SK-N-SH (cell line): ENCODE measurements around the gene CYTH3.

Experiments used
- CHD2 ChIP-seq: fragments of 150-350 bp; IDR thresholded peaks from 2 replicates; pipeline ENCODE4 v1.6.1; 2018; ENCODE audit warnings: low read length; ENCODE audit not compliant: partially characterized antibody
- CTCF ChIP-seq: fragments of 200-600 bp; sonication (generic); IDR thresholded peaks from 2 replicates; pipeline ENCODE4 v1.6.1; 2017; ENCODE audit warnings: antibody characterized with exemption, mild to moderate bottlenecking, moderate library complexity
- ELF1 ChIP-seq: IDR thresholded peaks from 2 replicates; pipeline ENCODE4 v1.4.0; 2012
- EP300 ChIP-seq, 2 experiments: IDR thresholded peaks; 2 replicates each; pipeline versions ENCODE4 v1.4.0 to v1.6.1; 2012; ENCODE audit warnings: borderline replicate concordance in 1 of 2, low read depth in 1 of 2, low read length in 1 of 2
- FOXM1 ChIP-seq: IDR thresholded peaks from 2 replicates; pipeline ENCODE4 v1.4.0; 2012; ENCODE audit warnings: low read depth, mild to moderate bottlenecking
- GABPA ChIP-seq: IDR thresholded peaks from 2 replicates; pipeline ENCODE4 v1.4.0; 2012; ENCODE audit warnings: low read depth, mild to moderate bottlenecking
- RAD21 ChIP-seq: IDR thresholded peaks from 2 replicates; pipeline ENCODE4 v1.6.1; 2012; ENCODE audit warnings: mild to moderate bottlenecking, low read length
- REST ChIP-seq: IDR thresholded peaks from 2 replicates; pipeline ENCODE4 v1.6.1; 2012; ENCODE audit warnings: mild to moderate bottlenecking, low read depth, low read length, moderate library complexity
- RFX5 ChIP-seq: IDR thresholded peaks from 2 replicates; pipeline ENCODE4 v1.6.1; 2012; ENCODE audit warnings: mild to moderate bottlenecking, improper control_type of control experiment, low read length
- SIN3A ChIP-seq: IDR thresholded peaks from 2 replicates; pipeline ENCODE4 v1.6.1; 2012; ENCODE audit warnings: low read depth, mild to moderate bottlenecking, low read length, moderate library complexity, borderline replicate concordance
- USF2 ChIP-seq: fragments of 150-350 bp; IDR thresholded peaks from 2 replicates; pipeline ENCODE4 v1.6.1; 2017; ENCODE audit warnings: antibody characterized with exemption, low read length, low read depth, borderline replicate concordance
- YY1 ChIP-seq: IDR thresholded peaks from 2 replicates; pipeline ENCODE4 v1.4.0; 2012; ENCODE audit warnings: low read depth, mild to moderate bottlenecking

- TF ChIP-seq CTCF, result no peak
- TF ChIP-seq FOXM1, result no peak
- TF ChIP-seq ELF1, result no peak
- no peak for TF ChIP-seq YY1
- no peak for TF ChIP-seq GABPA
- no peak for TF ChIP-seq RAD21
- TF ChIP-seq EP300 (IDR thresholded peaks at IDR 0.05; ENCODE audit: borderline replicate concordance in 1 of 2, low read depth in 1 of 2, low read length in 1 of 2), result no peak
- no peak for TF ChIP-seq USF2
- TF ChIP-seq SIN3A, result no peak
- no peak for TF ChIP-seq CHD2
- no peak for TF ChIP-seq REST
- TF ChIP-seq RFX5, result no peak
These were observed 148.6 kb downstream of the CYTH3 start for GRCh38 chr7:6123843-6124242.
